Suprapubic skin (tissue), 4 donors: ENCODE results near the gene MYO9A. TPM values are rescaled to one million over a fixed set of nuclear protein-coding genes. Genes with fewer than 3 reads are reported as not detected.

ENCODE experiments used
- DNase-seq, 2 donors: peaks; one replicate each; pipeline ENCODE4 v3.0.0-alpha.2; 2019; ENCODE audit warnings: low spot score in 2 of 2
- H3K27ac ChIP-seq: fragments of 200-600 bp; sonication (generic); one replicate; pipeline ENCODE4 v1.5.1; 2019
- H3K27me3 ChIP-seq: fragments of 200-600 bp; sonication (generic); one replicate; pipeline ENCODE4 v1.5.1; 2019
- H3K36me3 ChIP-seq: fragments of 200-600 bp; sonication (generic); one replicate; pipeline ENCODE4 v1.5.1; 2019
- H3K4me1 ChIP-seq: fragments of 200-600 bp; sonication (generic); one replicate; pipeline ENCODE4 v1.5.1; 2019
- H3K4me3 ChIP-seq: fragments of 200-600 bp; sonication (generic); one replicate; pipeline ENCODE4 v1.5.1; 2019; ENCODE audit warnings: mild to moderate bottlenecking
- H3K9me3 ChIP-seq: fragments of 200-600 bp; sonication (generic); one replicate; pipeline ENCODE4 v1.5.1; 2019
- EP300 ChIP-seq: sonication (generic); formaldehyde crosslinking; IDR thresholded peaks from one replicate; pipeline ENCODE4 v1.6.1; 2017; ENCODE audit warnings: antibody characterized with exemption
- POLR2A ChIP-seq, 2 donors: fragments of 450-650 bp; IDR thresholded peaks; one replicate each; pipeline ENCODE4 v1.6.1; 2017; ENCODE audit warnings: antibody characterized with exemption in 2 of 2, mild to moderate bottlenecking in 2 of 2, moderate library complexity in 2 of 2
- POLR2AphosphoS5 ChIP-seq, 3 donors: sonication (generic); formaldehyde crosslinking; IDR thresholded peaks; one replicate each; pipeline ENCODE4 v1.6.1; 2017; ENCODE audit warnings: antibody characterized with exemption in 3 of 3
- WGBS: methylation state at CpG from one replicate; pipeline ENCODE4 v1.1.5; 2018; 5-methylcytosine and 5-hydroxymethylcytosine counted together
- total RNA-seq, 4 donors: library from RNA; depleted of rRNA; stranded (reverse); fragments of >200 nt; gene quantifications; one replicate each; pipeline ENCODE4 v1.1.0, GENCODE V29; 2016
- TF ChIP-seq, protein P1 (sequence below), 2 donors: fragments of 200-600 bp in 1 of 2; fragments of 450-650 bp in 1 of 2; sonication (generic) in 1 of 2; IDR thresholded peaks; one replicate each; pipeline ENCODE4 v1.5.1; 2016 to 2019; ENCODE audit warnings: antibody characterized with exemption in 2 of 2, mild to moderate bottlenecking in 1 of 2, moderate library complexity in 1 of 2

The MYO9A gene
- total RNA-seq, 4 donors from 2014 or later: 54.0 to 89.7 (median 61.8) TPM

DNA sequence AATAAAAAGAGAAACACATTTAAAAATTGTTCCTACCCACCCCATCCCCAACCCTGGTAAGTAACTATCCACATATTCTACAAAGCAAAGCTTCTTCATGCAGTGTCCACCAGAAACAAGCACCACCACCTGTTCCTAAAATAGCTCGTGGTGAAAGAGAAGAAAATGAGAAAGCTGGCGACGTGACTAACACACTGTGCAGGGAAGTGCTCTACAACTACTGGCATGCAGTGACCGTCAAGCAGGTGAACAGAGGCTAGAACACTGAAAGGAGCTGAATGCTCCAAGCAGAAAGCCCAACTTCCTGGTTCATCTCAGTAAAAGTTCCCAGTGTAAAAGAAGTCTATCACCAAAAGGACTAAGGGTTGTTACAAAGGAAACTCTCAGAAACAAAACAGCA, 226.9 kb downstream of the MYO9A start:
- H3K36me3 ChIP-seq: peaks cover 32% of the 10 kb centered on the region
- no peak for DNase-seq
- 75% methylated on average over 4 of the region's 4 CpGs for WGBS
- TF ChIP-seq POLR2A (IDR thresholded peaks at IDR 0.05) (no peak), POLR2AphosphoS5 (IDR thresholded peaks at IDR 0.05) (no peak)
- TF ChIP-seq, protein P1, sequence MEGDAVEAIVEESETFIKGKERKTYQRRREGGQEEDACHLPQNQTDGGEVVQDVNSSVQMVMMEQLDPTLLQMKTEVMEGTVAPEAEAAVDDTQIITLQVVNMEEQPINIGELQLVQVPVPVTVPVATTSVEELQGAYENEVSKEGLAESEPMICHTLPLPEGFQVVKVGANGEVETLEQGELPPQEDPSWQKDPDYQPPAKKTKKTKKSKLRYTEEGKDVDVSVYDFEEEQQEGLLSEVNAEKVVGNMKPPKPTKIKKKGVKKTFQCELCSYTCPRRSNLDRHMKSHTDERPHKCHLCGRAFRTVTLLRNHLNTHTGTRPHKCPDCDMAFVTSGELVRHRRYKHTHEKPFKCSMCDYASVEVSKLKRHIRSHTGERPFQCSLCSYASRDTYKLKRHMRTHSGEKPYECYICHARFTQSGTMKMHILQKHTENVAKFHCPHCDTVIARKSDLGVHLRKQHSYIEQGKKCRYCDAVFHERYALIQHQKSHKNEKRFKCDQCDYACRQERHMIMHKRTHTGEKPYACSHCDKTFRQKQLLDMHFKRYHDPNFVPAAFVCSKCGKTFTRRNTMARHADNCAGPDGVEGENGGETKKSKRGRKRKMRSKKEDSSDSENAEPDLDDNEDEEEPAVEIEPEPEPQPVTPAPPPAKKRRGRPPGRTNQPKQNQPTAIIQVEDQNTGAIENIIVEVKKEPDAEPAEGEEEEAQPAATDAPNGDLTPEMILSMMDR (IDR thresholded peaks at IDR 0.05): no peak
- H3K4me1 ChIP-seq: no peaks in the 10 kb centered on the region
- no peaks in the 10 kb centered on the region for H3K27me3 ChIP-seq
- no peak overlapping the region for H3K4me3 ChIP-seq
- H3K27ac ChIP-seq: no peak overlapping the region
- H3K9me3 ChIP-seq: no peaks in the 10 kb centered on the region

DNA sequence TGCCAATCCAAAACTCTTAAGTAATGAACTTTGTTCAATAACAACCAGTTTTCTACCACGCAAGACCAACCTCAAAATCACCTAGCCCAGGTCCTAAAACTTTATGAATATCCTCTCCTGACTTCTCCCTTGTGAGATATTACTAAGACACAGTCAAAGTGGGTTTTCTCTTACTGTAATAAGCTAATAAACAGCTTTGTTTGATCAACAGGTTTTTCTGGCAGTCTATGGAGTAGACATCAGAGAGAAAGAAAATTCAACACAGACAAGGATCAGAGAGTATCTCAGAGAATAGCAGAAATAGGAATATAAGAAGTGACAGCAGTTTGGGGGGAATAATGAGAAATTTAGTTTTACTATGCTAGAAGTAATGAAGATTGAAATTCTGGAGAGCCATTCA, 228.0 kb downstream of the MYO9A start:
- DNase-seq: no peak
- WGBS: 93% methylated on average over 1 of the region's 1 CpG
- H3K27ac ChIP-seq: no peak overlapping the region
- no peaks in the 10 kb centered on the region for H3K27me3 ChIP-seq
- H3K9me3 ChIP-seq: no peaks in the 10 kb centered on the region
- TF ChIP-seq POLR2AphosphoS5 (IDR thresholded peaks at IDR 0.05): no peak
- no peak for TF ChIP-seq POLR2A (IDR thresholded peaks at IDR 0.05)
- H3K4me1 ChIP-seq: no peaks in the 10 kb centered on the region
- H3K36me3 ChIP-seq: peaks cover 38% of the 10 kb centered on the region
- H3K4me3 ChIP-seq: no peak overlapping the region

DNA sequence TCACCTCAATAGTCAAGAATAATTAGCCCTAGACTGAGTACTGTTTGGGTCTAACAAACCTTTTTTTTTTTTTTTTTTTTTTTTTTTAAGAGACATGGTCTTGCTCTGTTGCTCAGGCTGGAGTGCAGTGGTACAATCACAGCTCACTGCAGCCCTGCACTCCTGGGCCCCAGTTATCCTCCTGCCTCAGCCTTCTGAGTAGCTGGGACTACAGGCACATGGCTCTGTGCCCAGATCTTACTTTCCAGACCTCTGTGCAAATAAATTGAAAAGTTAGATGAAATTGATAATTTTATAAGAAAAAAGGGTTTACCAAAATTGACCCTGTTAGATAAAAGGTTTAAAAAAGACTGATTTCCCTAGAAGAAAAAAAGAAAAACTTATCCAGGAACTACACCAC, 228.6 kb downstream of the MYO9A start:
- TF ChIP-seq, protein P1 (IDR thresholded peaks at IDR 0.05): no peak
- TF ChIP-seq EP300 (no peak), POLR2A (IDR thresholded peaks at IDR 0.05) (no peak), POLR2AphosphoS5 (IDR thresholded peaks at IDR 0.05) (no peak)
- Histone ChIP-seq H3K9me3 (no peaks in the 10 kb centered on the region), H3K4me3 (no peak overlapping the region), H3K27ac (no peak overlapping the region), H3K36me3 (peaks cover 43% of the 10 kb centered on the region), H3K4me1 (no peaks in the 10 kb centered on the region), H3K27me3 (no peaks in the 10 kb centered on the region)
- no peak for DNase-seq

DNA sequence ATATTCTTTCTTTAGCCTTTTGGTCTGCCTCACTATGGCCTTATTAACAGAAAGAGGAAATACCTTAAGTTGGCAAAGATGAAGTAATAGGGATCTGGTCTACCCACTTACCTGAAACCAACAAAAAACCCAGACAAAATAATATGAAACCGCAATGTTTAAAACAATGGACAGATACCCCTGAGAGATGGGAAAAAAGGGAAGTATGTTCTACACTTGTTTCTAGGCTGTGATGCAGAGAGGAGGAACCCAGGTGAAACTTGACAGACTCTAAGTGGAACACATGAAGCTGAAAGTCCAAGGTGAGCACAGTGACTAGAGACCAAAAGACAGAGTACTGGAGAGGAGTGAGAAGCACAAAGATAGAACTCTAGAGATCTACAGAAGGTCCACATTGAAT, 229.2 kb downstream of the MYO9A start:
- 92% methylated on average over 1 of the region's 1 CpG for WGBS

DNA sequence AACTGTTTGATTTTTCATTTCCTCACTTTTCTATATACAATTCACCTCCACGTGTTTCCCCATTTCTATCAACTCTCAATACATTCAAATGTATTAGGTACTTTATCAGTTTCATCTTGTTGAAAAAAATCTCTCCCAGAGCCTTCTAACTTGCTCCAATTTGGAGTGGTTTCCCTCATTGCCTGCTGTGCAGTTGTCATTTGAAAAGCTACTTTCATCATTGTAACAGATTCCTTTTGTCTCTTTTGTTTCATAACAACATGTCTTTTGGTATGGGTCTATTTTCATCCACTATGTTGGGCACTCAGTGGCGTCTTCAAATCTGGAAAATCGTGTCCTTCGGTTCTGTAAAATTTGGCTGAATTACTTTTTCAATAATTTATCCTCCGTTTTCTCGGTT, 232.6 kb downstream of the MYO9A start:
- Histone ChIP-seq H3K4me3 (no peak overlapping the region), H3K4me1 (no peaks in the 10 kb centered on the region), H3K27me3 (no peaks in the 10 kb centered on the region), H3K9me3 (no peaks in the 10 kb centered on the region), H3K27ac (no peak overlapping the region), H3K36me3 (peaks cover 63% of the 10 kb centered on the region)
- WGBS: 95% methylated on average over 6 of the region's 6 CpGs
- TF ChIP-seq POLR2AphosphoS5 (IDR thresholded peaks at IDR 0.05) (no peak), EP300 (no peak), POLR2A (IDR thresholded peaks at IDR 0.05) (no peak)
- TF ChIP-seq, protein P1 (IDR thresholded peaks at IDR 0.05): no peak
- DNase-seq: no peak

More for the DNA sequence above, 229.2 kb downstream of the MYO9A start:
- Histone ChIP-seq H3K9me3 (no peaks in the 10 kb centered on the region), H3K27ac (no peak overlapping the region), H3K27me3 (no peaks in the 10 kb centered on the region), H3K4me3 (no peak overlapping the region), H3K4me1 (no peaks in the 10 kb centered on the region), H3K36me3 (peaks cover 43% of the 10 kb centered on the region)
- TF ChIP-seq POLR2A (IDR thresholded peaks at IDR 0.05) (no peak), EP300 (no peak), POLR2AphosphoS5 (IDR thresholded peaks at IDR 0.05) (no peak)
- TF ChIP-seq, protein P1 (IDR thresholded peaks at IDR 0.05): no peak
- no peak for DNase-seq

DNA sequence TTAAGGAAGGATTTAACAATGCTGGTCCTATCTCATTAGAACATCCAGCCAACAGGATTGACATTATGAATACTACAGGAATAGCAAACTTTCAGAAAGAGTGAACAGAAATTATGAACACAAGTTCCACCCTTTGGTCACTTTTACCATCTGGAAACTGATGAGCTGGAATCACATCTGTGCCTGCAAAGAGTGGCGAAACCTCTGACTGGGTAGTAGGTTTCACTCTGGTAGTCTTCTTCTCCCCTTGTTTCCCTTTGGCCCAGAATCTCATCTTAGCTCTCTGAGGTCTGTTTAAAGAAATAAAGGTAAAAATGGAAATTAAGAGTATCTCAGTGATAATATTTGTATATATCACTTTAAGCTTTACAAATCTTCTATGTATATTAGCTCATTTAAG, 234.5 kb downstream of the MYO9A start:
- TF ChIP-seq POLR2A (IDR thresholded peaks at IDR 0.05) (no peak), POLR2AphosphoS5 (IDR thresholded peaks at IDR 0.05) (no peak), EP300 (no peak)
- TF ChIP-seq, protein P1 (IDR thresholded peaks at IDR 0.05): no peak
- Histone ChIP-seq H3K27me3 (no peaks in the 10 kb centered on the region), H3K4me3 (no peak overlapping the region), H3K36me3 (peaks cover 74% of the 10 kb centered on the region), H3K9me3 (no peaks in the 10 kb centered on the region), H3K4me1 (no peaks in the 10 kb centered on the region), H3K27ac (no peak overlapping the region)
- 86% methylated on average over 1 of the region's 1 CpG for WGBS
- no peak for DNase-seq
